ENCODE data around the gene HCAR3. TPM values are rescaled to one million over a fixed set of nuclear protein-coding genes. Genes with fewer than 3 reads are reported as not detected.
"Not testable (repeated sequence)": the region's sequence is repeated elsewhere in the genome, so short reads cannot be mapped to it uniquely, and the experiment has no call there.

HCAR3 gene
- 12.3 TPM for total RNA-seq

DNA sequence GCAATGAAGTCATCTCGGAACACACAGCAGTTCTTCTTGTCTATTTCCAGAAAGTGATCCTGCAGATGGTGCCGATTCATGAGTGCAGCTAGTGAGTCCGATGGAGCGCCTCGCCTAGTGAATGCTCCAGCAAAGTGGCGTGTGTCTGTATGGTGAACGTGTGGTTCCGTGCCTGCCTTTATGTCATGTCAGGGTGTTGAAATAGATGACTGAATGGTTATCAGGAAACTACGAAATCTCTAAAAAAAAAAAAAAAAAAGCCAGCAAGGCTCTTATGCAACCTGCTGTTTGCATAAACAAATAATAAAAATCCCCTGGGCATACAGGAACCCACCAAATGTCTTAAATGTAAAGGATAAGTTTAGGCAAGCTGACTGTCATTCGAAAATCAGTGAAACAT, at the start of gene HCAR3:
TSS of gene HCAR3 (minus strand) at position 154 of the 400 bp plus-strand sequence. CDS start at position 80, 74 bp downstream.
- DNase-seq (ENCODE audit: low spot score), result not testable (repeated sequence)

DNA sequence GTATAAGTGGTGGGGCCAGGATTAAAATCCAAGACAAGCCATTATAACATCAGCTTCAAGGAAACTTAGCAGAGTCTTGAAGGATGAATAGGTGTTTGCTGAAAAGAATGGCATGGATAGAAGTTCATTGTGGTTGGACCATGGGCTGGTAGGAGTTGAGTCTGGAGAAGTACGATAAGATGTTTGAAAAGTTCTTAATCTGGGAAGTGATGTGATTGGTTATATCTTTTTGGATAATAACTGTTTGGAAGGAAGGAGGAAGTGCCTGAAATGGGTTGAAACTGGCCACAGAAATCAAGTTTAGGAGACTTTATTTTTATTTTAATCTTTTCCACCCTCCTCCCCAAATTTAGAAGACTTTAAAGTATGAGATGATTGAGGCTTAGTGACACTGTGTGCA, 41.0 kb upstream of the HCAR3 start:
- no peak for DNase-seq (ENCODE audit: low spot score)

DNA sequence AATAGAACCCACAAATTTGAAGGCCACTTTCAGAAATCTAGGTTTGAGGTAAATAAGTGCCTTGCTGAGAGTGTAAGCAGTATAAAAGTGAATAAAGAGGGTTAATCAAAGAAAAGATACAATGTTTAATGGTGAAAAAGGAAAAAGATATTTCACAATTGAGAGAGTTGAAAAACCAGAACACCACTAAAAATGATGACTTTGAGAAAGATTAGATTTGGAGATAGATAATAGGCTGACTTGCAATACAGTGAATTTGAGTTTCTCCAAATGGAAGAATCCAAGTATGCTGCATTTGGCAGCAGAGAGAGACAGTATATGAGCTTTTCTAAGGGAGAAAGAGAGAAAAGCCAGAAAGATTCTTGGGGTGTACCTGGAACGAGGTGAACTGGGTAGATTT, 38.2 kb upstream of the HCAR3 start:
- DNase-seq (ENCODE audit: low spot score), result no peak

DNA sequence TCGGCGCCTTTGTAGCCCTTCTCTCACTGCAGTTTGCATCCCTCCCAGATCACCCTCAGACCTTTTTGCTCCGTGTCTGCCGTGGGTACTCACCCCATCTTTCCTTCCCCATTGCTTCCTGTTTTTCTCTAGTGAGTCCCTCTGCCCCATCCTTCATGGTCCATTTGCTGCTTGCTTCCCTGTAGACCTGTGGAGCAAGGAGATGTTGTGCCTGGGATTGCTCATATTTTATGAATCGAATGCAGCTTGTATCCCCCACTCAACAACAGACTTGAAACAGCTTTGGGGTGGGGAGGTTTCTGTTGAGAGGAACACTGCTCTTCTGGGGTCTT, 36.7 kb upstream of the HCAR3 start:
- no peak for DNase-seq (ENCODE audit: low spot score)

DNA sequence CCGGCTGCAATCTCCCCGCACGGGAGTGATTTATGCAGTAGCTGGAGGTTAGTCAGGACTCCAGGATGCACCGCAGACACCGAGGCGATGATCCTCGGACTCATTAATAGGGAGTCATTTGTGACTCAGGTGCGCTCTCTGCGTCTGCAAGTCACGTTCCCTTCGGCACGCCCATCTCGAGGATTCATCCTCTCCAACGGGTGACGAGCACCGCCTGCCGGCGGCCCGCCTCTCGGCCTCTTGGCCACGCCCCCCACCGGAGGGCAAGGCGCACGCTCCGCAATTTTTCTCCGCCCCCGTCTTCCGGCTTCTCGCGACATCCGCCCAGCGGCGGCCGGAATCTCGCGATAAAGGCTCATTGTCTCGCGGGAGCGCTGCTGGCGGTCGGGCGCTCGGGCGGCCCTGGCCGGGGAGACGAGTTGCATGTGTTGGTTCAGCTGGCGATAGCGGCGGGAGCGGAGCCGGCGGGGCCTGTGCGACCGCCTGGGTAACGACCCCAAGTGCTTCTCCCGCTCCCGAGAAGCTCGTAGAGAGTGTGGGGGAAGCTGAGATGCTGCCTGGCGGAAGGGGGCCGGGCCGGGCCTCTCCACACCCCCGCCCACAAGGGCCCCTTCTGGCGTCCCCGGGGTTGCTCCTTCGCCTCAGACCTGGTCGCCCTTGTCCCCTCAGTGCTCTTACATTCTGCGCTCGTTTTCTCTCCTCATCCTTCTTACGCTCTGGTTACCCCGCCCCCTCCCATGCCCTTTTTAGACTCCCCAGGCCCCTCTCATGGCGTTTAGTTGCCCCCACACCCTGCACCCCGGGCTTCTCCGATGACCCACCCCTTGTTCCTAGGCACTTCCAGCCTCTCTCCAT, 36.1 kb upstream of the HCAR3 start, which contains the start of gene DENR:
TSS of gene DENR (plus strand) at position 361 of the 855 bp plus-strand sequence. CDS start 878 bp downstream, outside the sequence.
- DNase-seq (ENCODE audit: low spot score), result peak; percentile 99

DNA sequence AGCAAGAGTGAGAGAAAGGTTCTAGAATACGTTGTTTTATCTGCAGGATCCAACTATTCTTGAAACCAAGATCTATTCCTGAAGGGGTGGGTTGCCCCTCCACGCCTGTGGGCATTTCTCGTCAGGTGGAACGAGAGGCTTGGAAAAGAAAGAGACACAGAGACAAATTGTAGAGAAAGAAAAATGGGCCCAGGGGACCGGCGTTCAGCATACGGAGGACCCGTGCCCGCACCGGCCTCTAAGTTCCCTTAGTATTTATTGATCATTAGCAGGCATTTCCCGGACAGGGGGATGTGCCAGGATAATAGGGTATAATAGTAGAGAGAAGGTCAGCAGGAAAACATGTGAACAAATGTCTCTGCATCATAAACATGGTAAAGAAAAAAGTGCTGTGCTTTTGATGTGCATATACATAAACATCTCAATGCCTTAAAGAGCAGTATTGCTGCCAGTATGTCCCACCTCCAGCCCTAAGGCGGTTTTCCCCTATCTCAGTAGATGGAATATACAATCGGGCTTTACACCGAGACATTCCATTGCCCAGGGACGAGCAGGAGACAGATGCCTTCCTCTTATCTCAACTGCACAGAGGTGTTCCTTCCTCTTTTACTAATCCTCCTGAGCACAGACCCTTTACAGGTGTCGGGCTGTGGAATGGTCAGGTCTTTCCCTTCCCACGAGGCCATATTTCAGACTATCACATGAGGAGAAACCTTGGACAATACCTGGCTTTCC, 34.3 kb upstream of the HCAR3 start:
- DNase-seq (ENCODE audit: low spot score), result peak; percentile 36

DNA sequence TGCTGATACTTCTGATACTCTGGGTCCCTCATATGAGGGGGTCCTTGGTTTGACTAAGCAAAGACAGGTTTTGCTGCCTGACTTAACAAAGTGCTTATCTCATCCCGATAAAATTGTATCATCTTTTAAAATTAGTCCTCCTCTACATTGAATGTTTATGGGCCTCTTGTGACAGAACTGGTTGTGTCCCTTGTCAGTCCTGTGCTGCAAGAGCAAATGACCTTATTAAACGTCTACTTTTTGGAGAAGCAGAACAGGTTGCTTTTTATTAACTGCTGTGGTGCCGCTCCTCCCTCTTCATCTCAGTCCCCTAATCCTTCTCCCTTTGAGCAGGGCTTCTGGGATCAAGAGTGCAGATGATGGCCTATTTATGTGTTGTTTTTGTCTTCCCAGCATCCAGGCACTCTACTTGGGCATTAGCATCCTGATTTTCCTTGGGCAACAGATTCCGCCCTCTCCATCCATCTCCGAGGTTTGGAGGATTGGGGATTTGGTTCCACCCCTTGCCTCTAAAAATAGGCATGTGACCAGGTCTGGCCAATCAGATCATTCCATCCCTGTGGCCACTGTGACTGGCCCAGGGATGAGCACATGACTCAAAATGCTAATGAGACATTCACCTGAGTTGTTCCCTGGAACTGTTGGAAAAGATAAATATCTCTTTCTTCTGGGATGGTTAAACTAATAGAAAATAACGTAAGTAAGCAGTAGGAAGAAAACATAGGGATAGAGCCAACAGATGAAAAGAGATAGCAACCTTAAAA, 33.1 kb upstream of the HCAR3 start:
- DNase-seq (ENCODE audit: low spot score), result peak; percentile 25

DNA sequence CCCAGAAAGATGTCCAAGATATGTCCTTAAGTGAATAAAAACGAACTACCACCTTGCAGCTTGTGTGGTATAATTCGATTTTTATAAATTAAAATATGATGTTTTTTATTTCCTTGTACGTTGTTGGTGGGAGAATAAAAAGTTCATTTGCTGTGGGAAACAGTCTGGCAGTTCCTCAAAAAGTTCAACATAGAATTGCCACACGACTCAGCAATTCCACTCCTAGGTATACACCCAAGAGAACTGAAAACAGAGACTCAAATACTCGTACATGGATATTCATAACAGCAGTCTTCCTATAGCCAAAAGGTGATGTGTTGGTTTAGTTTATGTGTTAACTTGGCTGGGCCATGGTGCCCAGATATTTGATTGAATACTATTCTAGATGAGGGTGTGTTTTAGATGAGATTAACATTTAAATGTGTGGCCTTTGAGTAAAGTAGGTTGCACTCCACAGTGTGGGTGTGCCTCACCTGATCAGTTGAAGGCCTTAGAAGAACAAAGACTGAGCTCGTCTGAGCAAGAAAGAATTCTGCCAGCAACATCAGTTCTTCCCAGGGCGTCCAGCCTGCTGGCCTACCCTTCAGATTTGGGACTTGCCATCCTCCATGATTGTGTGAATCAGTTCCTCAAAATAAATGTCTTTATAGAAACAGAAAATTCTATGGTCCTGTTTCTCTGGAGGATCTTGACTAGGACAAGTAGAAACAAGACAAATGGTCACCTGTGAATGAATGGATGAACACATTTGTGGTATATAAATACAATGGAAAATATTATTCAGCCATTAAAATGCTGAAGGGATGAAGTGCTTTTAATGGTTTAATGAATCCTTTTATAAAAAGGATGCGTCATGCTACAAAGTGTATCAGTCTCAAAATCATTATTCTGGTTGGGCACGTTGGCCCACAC, 30.9 kb upstream of the HCAR3 start:
- peak; percentile 24 for DNase-seq (ENCODE audit: low spot score)

DNA sequence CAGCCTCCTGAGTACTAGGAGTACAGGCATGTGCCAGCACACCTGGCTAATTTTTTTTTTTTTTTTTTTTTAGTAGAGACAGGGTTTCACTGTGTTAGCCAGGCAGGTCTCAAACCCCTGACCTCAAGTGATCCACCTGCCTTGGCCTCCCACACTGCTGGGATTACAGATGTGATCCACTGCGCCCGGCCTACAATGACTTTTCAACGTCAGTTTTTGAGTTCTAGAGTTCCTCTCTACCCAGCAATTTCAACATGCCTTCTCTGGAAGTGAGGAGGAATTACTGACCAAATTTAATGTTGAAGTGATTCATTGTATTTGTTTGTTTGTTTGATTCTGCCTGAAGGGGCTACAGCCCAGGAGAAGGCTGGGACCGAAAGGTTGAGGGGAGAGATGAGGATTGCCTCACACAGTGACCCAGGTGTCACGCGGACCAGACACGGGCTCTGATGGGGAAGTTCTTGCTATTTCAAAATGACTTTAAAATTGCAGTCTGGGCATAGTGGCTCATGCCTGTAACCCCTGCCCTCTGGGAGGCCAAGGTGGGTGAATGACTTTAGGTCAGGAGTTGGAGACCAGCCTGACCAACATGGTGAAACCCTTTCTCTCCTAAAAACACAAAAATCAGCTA, 27.4 kb upstream of the HCAR3 start:
- DNase-seq (ENCODE audit: low spot score), result no peak

DNA sequence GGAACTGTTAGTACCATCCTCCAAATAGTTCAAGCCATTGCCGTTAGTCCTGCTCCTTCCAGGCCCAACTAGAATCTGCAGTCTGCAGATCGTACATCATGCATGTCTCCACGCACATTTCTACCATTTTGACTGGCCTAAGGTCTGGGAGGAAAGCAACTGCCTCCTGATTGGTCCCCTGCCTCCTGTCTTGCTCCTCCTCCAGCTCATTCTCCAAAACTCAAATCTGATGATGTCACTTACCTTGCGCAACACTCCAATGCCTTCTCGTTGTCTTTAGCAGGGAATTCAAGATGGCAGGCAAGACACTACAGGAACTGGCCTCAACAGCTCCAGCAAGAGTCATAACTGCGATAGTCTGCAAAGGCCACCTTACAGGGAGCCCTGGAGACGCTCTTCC, 23.7 kb upstream of the HCAR3 start:
- DNase-seq (ENCODE audit: low spot score), result no peak

DNA sequence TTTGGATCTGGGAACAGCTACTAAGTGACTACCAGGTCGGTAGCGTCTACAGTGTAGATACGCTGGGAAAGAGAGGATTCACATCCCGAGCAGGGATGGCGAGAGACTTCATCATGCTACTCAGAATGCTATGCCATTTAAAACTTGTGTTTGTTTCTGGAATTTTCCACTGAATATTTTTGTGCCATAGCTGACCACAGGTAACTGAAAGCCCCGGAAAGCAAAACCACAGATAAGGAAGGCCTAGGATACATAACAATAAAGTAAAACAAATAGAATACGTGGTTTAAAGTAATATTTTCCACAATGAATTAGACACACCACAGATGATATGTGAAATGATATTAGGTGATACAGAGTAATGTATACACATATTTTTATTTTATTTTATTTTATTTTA, 22.0 kb upstream of the HCAR3 start:
- no peak for DNase-seq (ENCODE audit: low spot score)

DNA sequence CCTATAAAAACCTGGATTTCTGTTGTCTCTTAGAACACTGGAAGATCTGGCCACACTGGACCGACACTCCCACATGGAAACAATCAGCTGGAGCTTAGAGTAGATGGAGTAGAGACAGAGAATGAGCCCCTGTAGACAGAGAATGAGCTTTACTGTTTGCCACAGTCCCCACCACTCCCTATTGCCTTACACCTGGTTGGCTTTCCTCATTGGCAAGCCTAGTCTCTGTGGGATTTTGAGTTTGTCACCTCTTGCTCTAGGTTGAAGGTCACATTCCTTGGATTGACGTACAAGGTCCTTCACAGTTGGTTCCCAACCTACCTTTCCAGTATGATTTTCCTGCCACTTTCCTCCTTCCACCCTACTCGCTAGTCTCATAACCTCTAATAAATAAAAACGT, 16.0 kb upstream of the HCAR3 start:
- DNase-seq (ENCODE audit: low spot score), result no peak

DNA sequence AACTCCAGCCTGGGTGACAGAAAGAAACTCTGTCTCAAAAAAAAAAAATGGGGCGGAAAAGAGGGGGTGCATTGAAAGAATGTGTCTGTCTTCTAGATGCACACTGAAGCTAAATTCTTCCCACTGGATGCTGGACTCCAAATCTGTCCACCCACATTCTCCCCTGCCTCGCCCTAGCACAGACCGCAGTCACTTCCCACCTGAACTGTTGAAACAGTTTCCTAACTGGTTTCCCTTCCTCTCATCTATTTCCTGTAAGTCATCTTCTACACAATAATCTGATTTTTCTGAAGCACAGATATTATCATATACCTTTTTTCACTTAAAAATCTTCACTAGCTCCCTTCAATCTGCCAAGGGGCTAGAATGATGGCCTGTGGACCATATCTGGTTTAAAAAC, 15.6 kb upstream of the HCAR3 start:
- no peak for DNase-seq (ENCODE audit: low spot score)

DNA sequence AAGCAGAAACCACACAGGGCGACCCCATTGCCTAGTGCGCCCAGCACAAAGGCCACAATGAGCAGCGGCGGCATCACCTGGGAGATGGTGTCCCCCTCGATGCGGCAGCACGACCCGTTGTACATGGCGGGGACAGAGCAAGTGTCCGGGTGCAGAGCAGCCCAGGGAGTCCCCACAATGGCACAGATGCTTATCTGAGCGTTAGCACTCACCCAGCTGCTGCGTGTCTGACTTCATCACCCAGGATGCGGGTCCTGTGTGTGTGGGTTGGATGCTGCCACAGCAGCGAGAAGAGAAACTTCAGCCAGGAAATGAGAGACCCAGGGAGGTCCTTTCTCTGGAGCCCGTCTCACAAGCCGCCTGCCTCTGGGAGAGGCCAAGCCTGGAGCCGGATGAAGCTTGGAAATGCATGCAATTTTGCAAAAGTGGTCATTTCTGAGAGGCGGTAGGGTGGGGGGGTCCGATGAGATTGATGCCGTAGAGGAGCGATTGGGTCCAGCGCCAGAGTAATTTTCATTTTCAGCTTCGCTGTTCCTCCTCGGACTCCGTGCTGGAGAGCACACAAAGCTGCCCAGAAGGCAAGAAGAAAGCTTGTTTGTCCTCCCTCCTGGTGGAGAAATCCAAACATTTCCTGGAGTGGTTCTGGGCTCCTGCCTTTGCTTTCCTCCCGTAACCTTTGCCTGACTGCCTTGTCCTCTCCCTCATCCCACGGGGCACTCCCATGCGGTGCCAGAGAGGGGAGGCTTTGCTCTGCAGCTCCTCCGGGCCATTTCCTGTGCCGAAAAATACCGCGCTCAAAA, 13.8 kb upstream of the HCAR3 start, which contains the start of gene HCAR1:
TSS of gene HCAR1 (minus strand) at position 630 of the 800 bp plus-strand sequence. CDS start at position 125, 505 bp downstream.
- DNase-seq (ENCODE audit: low spot score), result no peak

DNA sequence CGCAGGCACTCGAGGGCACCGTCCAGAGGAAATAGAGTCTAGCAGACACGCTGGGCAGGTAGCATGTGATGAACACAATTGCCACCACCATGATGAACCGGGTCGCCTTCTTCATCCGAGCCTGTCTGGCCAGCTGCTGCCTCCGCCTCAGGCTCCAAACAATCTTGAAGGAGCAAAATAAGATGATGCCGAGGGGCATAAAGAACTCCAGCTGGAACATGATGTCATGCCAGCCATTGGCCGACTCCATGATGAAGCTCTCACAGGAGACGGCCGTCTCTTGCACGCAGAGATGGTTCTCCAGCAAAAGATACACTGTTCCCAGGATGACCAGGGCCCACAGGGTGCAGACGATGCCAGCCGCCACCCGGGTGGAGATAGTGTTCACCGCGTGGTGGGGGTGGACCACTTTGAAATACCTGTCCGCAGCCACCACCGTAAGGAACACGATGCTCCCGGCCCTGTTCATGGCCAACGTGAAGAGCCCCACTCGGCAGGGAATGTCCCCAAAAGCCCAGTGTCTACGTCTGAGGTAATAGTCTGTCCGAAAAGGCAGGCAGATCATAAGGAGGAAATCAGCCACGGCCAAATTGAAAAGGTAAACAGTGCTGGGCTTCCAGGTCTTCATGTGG, 13.1 kb upstream of the HCAR3 start:
- DNase-seq (ENCODE audit: low spot score), result no peak

DNA sequence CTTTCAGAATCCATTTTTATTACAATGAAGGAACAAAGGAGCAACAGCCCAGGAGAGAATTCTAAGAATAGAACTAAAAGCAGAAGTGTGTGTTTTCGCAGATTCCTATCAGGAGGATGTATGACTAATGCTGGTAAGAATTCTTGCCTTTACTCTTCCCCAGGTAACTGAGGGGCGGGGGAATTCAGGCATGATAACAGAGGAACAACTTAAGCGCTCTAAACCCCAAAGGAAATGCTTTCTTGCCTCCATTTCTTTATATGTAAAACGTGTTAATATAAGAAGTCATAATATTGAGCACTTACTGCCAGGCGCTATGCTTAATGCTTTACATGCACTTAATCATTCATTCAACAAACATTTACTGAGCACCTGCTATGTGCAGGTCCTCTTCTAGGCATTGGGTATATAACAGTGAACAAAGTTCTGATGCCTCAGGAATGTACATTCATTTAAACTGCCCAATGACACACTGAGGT, 9.5 kb upstream of the HCAR3 start:
- no peak for DNase-seq (ENCODE audit: low spot score)

DNA sequence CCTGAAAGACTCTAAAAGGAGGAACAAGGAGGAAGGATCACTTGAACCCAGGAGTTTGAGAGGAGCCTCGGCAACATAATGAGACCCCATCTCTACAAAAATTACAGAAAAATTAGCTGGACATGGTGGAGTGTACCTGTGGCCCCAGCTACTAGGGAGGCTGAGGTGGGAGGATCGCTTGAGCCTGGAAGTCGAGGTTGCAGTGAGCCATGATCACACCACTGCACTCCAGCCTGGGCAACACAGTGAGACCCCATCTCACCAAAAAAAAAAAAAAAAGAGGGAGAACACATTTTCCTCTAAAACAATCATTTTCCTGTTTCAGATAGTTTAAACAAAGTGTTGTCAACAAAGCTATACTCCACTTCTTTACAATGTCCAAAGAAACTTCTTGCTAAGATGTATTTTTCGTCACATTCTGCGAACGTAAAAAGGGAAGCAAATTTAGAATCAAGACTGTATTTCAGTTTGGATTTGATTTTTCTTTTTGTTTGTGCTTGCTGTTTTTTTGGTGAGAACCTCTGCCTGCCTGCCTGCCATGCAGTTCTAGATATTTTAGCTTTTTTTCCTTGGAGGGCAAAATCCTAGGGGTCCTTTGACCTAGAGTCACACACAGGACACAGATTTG, 9.0 kb upstream of the HCAR3 start:
- no peak for DNase-seq (ENCODE audit: low spot score)

DNA sequence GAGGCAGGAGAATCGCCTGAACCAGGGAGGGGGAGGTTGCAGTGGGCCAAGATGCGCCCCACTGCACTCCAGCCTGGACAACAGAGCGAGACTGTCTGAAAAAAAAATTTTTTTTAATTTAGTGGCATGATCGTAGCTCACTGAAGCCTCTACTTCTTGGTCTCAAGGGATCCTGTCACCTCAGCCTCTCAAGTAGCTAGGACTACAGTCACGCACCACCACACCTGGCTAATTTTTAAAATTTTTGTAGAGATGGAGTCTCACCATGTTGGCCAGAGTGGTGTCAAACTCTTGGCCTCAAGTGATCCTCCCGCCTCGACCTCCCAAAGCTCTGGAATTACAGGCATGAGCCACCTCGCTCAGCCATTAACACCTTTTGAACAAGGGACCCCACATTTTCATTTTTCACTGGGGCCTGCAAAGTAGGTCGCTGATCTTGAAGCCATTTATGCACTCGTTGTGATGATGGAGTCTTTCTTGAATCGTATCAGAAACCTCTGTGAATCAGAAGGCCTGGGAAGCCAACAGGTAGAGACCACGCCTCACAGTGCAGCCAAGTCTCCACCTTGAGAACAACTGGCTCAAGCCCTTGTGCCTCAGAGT, 8.1 kb upstream of the HCAR3 start:
- DNase-seq (ENCODE audit: low spot score), result no peak

Measured in ureter (tissue), 1 donor.